Spleen (tissue), 11 donors: Measurements from ENCODE around the gene KCNE4. TPM values are rescaled to one million over a fixed set of nuclear protein-coding genes. Genes with fewer than 3 reads are reported as not detected.

ENCODE experiments used
- DNase-seq: peaks from one replicate; pipeline ENCODE4 v3.0.0-alpha.2; 2020
- H3K27ac ChIP-seq, 8 donors: fragments of 200-600 bp; sonication (generic) in 7 of 8; 1 replicate in 4 of 8; 2 replicates in 4 of 8; pipeline versions ENCODE4 v1.5.0 to v1.8.0; 2016 to 2021; ENCODE audit warnings: inconsistent platforms in 4 of 8, mild to moderate bottlenecking in 4 of 8, moderate library complexity in 1 of 8
- H3K27me3 ChIP-seq, 7 donors: fragments of 200-600 bp; sonication (generic) in 6 of 7; replicated peaks in 1 of 7; 1 replicate in 4 of 7; 2 replicates in 3 of 7; pipeline versions ENCODE4 v1.5.0 to v1.8.0; 2016 to 2021; ENCODE audit warnings: inconsistent platforms in 3 of 7, mild to moderate bottlenecking in 1 of 7
- H3K36me3 ChIP-seq, 6 donors: fragments of 200-600 bp; sonication (generic) in 5 of 6; 1 replicate in 4 of 6; 2 replicates in 2 of 6; pipeline versions ENCODE4 v1.5.0 to v1.8.0; 2016 to 2021; ENCODE audit warnings: inconsistent platforms in 2 of 6
- H3K4me1 ChIP-seq, 6 donors: fragments of 200-600 bp; sonication (generic) in 5 of 6; 1 replicate in 3 of 6; 2 replicates in 3 of 6; pipeline versions ENCODE4 v1.5.0 to v1.8.0; 2016 to 2021; ENCODE audit warnings: inconsistent platforms in 3 of 6
- H3K4me3 ChIP-seq, 8 donors: fragments of 200-600 bp; sonication (generic) in 7 of 8; 1 replicate in 4 of 8; 2 replicates in 4 of 8; pipeline versions ENCODE4 v1.5.0 to v1.8.0; 2016 to 2021; ENCODE audit warnings: inconsistent platforms in 4 of 8, mild to moderate bottlenecking in 4 of 8, moderate library complexity in 2 of 8
- H3K9me3 ChIP-seq, 8 donors: fragments of 200-600 bp; sonication (generic) in 7 of 8; 1 replicate in 4 of 8; 2 replicates in 4 of 8; pipeline versions ENCODE4 v1.5.0 to v1.8.0; 2016 to 2021; ENCODE audit warnings: inconsistent platforms in 4 of 8
- CTCF ChIP-seq, 11 experiments: fragments of 200-600 bp in 7 of 11; fragments of 450-650 bp in 4 of 11; sonication (generic) in 4 of 11; IDR thresholded peaks in 8 of 11; conservative IDR thresholded peaks in 3 of 11; 1 replicate in 7 of 11; 2 replicates in 4 of 11; pipeline versions ENCODE4 v1.4.0 to v1.8.0; 2016 to 2021; ENCODE audit warnings: antibody characterized with exemption in 11 of 11, inconsistent platforms in 4 of 11, mild to moderate bottlenecking in 1 of 11
- POLR2A ChIP-seq, 3 donors: fragments of 450-650 bp; IDR thresholded peaks; one replicate each; pipeline ENCODE4 v1.5.1; 2017; ENCODE audit warnings: antibody characterized with exemption in 3 of 3, mild to moderate bottlenecking in 1 of 3
- POLR2AphosphoS5 ChIP-seq, 3 donors: sonication (generic); formaldehyde crosslinking; IDR thresholded peaks; one replicate each; pipeline ENCODE4 v1.5.1; 2017; ENCODE audit warnings: antibody characterized with exemption in 3 of 3
- WGBS, 5 donors: extraction: QIAGEN DNeasy Blood & Tissue Kit in 3 of 5; methylation state at CpG; one replicate each; pipeline versions ENCODE4 v1.1.5 to v1.1.7; 2013 to 2018; 5-methylcytosine and 5-hydroxymethylcytosine counted together
- intact Hi-C: fragments of 100-400 bp; cut with DNase I; formaldehyde crosslinking; loops from one replicate; pipeline ENCODE4 v1.15.0; 2023; ENCODE audit warnings: low total_unique reads
- polyA plus RNA-seq, 3 donors: library from polyadenylated mRNA; stranded (reverse); fragments of 200-250 nt; gene quantifications; one replicate each; pipeline ENCODE4 v1.2.1, GENCODE V29; 2013
- total RNA-seq, 7 donors: library from RNA; depleted of rRNA in 3 of 7; stranded (reverse); fragments of >200 nt in 3 of 7; fragmentation: NEBNext Ultra II Directional in 4 of 7; extraction: Animal tissue kit (Norgen Biotek cat#: 25700) in 4 of 7; gene quantifications; one replicate each; pipeline versions ENCODE4 v1.1.0 to v1.2.1, GENCODE V29; 2016 to 2021
- donor health status: healthy with polysubstance abuse.
- donor health status: DM: no; HTN: no; CAD: no; lungs with moderate emphysema.
- donor health status: DM: no; HTN: no; CAD: no.
- donor health status: Bipolar disorder and iron deficiency.
- donor health status: healthy.
- donor health status: DM: no; HTN: no; CAD: no.
- donor health status: DM: yes; HTN: yes; CAD: no.

KCNE4 gene
- total and polyA plus RNA-seq, 10 donors: 1.0 to 25.0 (median 4.3) TPM

DNA sequence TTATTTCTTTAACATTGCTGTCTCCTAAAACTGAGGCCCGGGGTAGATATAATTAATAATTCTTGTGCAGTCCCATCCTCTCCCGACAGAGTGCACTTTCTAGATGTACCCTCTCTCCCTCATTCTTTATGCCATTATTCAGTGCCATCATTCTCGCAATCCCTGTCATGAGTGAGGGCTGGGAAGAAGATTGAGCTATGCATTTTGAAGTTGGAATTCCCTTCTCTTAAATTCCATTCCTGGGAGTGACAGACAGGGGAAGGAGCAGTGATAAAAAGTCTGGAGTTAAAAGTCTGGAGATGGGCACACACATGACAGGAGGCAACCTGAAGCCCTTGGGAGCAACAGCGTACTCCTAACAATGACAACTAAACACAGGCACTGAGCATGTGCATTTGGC is 2.6 kb upstream of the KCNE4 start:
- TF ChIP-seq POLR2A (IDR thresholded peaks at IDR 0.05) (no peak), CTCF (IDR thresholded peaks at IDR 0.05 in 8 of 11, conservative IDR thresholded peaks at IDR 0.05 in 3 of 11) (no peak), POLR2AphosphoS5 (IDR thresholded peaks at IDR 0.05) (no peak)
- no peaks in the 10 kb centered on the region for H3K9me3 ChIP-seq
- no peak overlapping the region for H3K4me3 ChIP-seq
- intact Hi-C loops: no loop called here
- DNase-seq: no peak
- H3K4me1 ChIP-seq: peaks cover 0 to 6% (median 0%) of the 10 kb centered on the region in 6 donors
- H3K27me3 ChIP-seq: peaks cover 0 to 7% (median 0%) of the 10 kb centered on the region in 7 donors
- H3K27ac ChIP-seq: no peak overlapping the region
- no peaks in the 10 kb centered on the region for H3K36me3 ChIP-seq
- WGBS, 5 donors: 84 to 92% (median 89%) methylated on average over 4 of the region's 4 CpGs

- intact Hi-C loops: no loop called here
- Histone ChIP-seq H3K9me3 (no peaks in the 10 kb centered on the region), H3K36me3 (no peaks in the 10 kb centered on the region), H3K27me3 (peaks cover 0 to 7% (median 0%) of the 10 kb centered on the region in 7 donors), H3K4me3 (no peak overlapping the region), H3K4me1 (peaks cover 0 to 6% (median 0%) of the 10 kb centered on the region in 6 donors), H3K27ac (no peak overlapping the region)
- no peak for DNase-seq
- 78 to 89% (median 81%) methylated on average over 3 of the region's 3 CpGs for WGBS, 5 donors
- TF ChIP-seq POLR2A (IDR thresholded peaks at IDR 0.05) (no peak), CTCF (IDR thresholded peaks at IDR 0.05 in 8 of 11, conservative IDR thresholded peaks at IDR 0.05 in 3 of 11) (no peak), POLR2AphosphoS5 (IDR thresholded peaks at IDR 0.05) (no peak)
These were observed 1.8 kb upstream of the KCNE4 start for GRCh38 chr2:223050188-223050587.

DNA sequence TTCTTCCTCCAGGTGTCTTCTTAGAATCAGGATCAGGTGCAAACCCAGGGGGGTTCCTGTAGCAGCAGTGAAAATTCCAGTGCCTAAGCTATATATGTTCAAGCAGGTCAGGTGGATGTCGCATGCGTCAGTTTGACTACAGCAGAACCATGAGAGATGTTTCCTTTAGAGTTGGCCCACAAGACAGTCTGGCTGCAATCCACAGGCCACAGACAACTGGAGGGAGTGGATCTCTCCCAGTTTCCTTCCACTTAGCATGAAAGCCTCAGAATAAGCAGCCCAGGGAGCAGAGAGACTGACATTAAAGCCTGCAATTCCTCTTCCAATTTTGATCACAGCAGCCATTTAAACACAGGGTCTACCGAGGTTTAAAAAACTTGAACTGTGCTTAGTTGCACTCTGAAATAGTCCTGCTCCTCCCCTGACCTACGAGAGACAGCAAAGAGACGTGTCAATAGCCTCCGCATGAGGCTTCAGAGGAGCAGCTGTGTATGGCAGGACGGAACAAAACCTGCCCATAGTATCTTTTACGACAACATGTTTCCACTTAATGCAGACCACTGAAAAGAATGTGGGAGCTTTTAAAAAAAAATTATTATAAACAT is 988 bp upstream of the KCNE4 start:
- Histone ChIP-seq H3K4me1 (peaks cover 0 to 6% (median under 1%) of the 10 kb centered on the region in 6 donors), H3K9me3 (no peaks in the 10 kb centered on the region), H3K27me3 (peaks cover 0 to 7% (median 0%) of the 10 kb centered on the region in 7 donors), H3K4me3 (peak overlapping the region in 2 of 8 donors; percentile 47 to 56), H3K27ac (peak overlapping the region in 7 of 8 donors; percentile 8 to 82 (median 64)), H3K36me3 (no peaks in the 10 kb centered on the region)
- WGBS, 5 donors: 48 to 75% (median 66%) methylated on average over 8 of the region's 8 CpGs
- intact Hi-C loops: no loop called here
- no peak for TF ChIP-seq CTCF (IDR thresholded peaks at IDR 0.05 in 8 of 11, conservative IDR thresholded peaks at IDR 0.05 in 3 of 11)
- no peak for TF ChIP-seq POLR2AphosphoS5 (IDR thresholded peaks at IDR 0.05)
- no peak for TF ChIP-seq POLR2A (IDR thresholded peaks at IDR 0.05)
- DNase-seq: no peak

DNA sequence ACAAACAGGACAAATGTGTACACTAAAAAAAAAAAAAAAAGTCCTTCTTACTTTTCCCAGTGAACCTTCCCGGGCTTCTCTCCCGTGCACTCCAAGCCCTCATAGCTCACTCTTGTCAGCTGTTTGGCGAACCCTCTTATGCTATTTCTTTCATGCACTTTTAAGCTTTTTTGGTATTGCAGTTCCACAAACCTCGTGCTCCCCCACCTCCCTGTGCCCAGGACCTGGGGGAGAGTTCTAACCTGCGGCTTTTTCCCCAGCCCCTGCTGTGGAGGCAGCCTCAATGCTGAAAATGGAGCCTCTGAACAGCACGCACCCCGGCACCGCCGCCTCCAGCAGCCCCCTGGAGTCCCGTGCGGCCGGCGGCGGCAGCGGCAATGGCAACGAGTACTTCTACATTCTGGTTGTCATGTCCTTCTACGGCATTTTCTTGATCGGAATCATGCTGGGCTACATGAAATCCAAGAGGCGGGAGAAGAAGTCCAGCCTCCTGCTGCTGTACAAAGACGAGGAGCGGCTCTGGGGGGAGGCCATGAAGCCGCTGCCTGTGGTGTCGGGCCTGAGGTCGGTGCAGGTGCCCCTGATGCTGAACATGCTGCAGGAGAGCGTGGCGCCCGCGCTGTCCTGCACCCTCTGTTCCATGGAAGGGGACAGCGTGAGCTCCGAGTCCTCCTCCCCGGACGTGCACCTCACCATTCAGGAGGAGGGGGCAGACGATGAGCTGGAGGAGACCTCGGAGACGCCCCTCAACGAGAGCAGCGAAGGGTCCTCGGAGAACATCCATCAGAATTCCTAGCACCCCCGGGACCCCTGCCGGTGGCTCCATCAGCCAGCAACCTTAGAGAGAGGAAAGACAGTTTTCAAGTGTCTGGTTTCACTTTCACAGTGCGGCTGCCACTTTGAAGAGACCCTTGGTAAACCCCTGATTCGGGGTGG is 826 bp downstream of the KCNE4 start:
- H3K4me1 ChIP-seq: peaks cover 0 to 13% (median 3%) of the 10 kb centered on the region in 6 donors
- H3K27me3 ChIP-seq: peaks cover 0 to 9% (median 0%) of the 10 kb centered on the region in 7 donors
- intact Hi-C loops: no loop called here
- no peak for DNase-seq
- peak overlapping the region in 7 of 8 donors; percentile 58 to 82 (median 64) for H3K27ac ChIP-seq
- H3K36me3 ChIP-seq: no peaks in the 10 kb centered on the region
- TF ChIP-seq POLR2A (IDR thresholded peaks at IDR 0.05) (no peak), CTCF (IDR thresholded peaks at IDR 0.05 in 8 of 11, conservative IDR thresholded peaks at IDR 0.05 in 3 of 11) (no peak), POLR2AphosphoS5 (IDR thresholded peaks at IDR 0.05) (peak in 2 of 3 donors; percentile 17 to 36)
- peak overlapping the region; percentile 2 to 56 (median 29) for H3K4me3 ChIP-seq
- WGBS, 5 donors: 69 to 82% (median 77%) methylated on average over 41 to 42 of the region's 42 CpGs
- H3K9me3 ChIP-seq: no peaks in the 10 kb centered on the region
